Endothelial cell of umbilical vein (primary cell): ENCODE measurements around the gene UBE2QL1. TPM values are rescaled to one million over a fixed set of nuclear protein-coding genes. Genes with fewer than 3 reads are reported as not detected.

Experiments used
- Bru-seq: library from RNA; stranded (reverse); fragments of 400-500 nt; gene quantifications from one replicate; lab custom pipeline; 2021; lab: Mats Ljungman, UMichigan
- BruChase-seq, 2 experiments: library from RNA; stranded (reverse); fragments of 400-500 nt; gene quantifications; one replicate each; lab custom pipeline; 2021; lab: Mats Ljungman, UMichigan
- BruUV-seq: library from RNA; stranded (reverse); fragments of 400-500 nt; replicated peaks from 2 replicates; lab custom pipeline; 2021; lab: Mats Ljungman, UMichigan
- CTCF ChIA-PET: fragments of 300-600, 350-600 bp; sonication (Branson Sonifier 250); formaldehyde crosslinking; loops from one replicate; lab custom pipeline; 2021; ENCODE audit warnings: antibody characterized with exemption, inconsistent platforms; lab: Charles Lee
- POLR2A ChIA-PET: fragments of 300-600, 350-600 bp; sonication (Branson Sonifier 250); formaldehyde crosslinking; loops from one replicate; lab custom pipeline; 2021; ENCODE audit warnings: antibody characterized with exemption, inconsistent platforms; lab: Charles Lee
- DNase-seq: peaks from one replicate; pipeline ENCODE4 v3.0.0-alpha.2; 2011; ENCODE audit warnings: low read depth, low spot score
- FAIRE-seq: peaks from 2 replicates; lab custom pipeline; 2011; peaks lifted over from hg19 to GRCh38; lab: Jason Lieb, UNC
- H2AFZ ChIP-seq: 2 replicates; pipeline ENCODE4 v1.6.0; 2012; ENCODE audit warnings: low read depth, low read length, control low read depth, inconsistent platforms
- H3K27ac ChIP-seq: 2 replicates; pipeline ENCODE4 v1.5.1; 2011; ENCODE audit warnings: low read depth, mild to moderate bottlenecking, control low read depth, low read length, moderate library complexity; ENCODE audit not compliant: insufficient read depth
- H3K27me3 ChIP-seq, 2 experiments: 2 replicates each; pipeline versions ENCODE4 v1.6.0 to v1.6.1; 2011; ENCODE audit warnings: low read length in 2 of 2, mixed read lengths in 1 of 2; ENCODE audit not compliant: control insufficient read depth in 2 of 2, insufficient read depth in 2 of 2
- H3K36me3 ChIP-seq, 2 experiments: 2 replicates in 1 of 2; 3 replicates in 1 of 2; pipeline ENCODE4 v1.5.1; 2011; ENCODE audit warnings: low read length in 2 of 2, mild to moderate bottlenecking in 1 of 2, moderate library complexity in 1 of 2; ENCODE audit not compliant: control insufficient read depth in 2 of 2, insufficient read depth in 2 of 2; ENCODE audit errors: extremely low read depth in 1 of 2
- H3K4me1 ChIP-seq: 3 replicates; pipeline ENCODE4 v1.5.1; 2011; ENCODE audit warnings: mild to moderate bottlenecking, low read length; ENCODE audit not compliant: control insufficient read depth, insufficient read depth; ENCODE audit errors: extremely low read depth
- H3K4me2 ChIP-seq: 2 replicates; pipeline ENCODE4 v1.6.1; 2011; ENCODE audit warnings: low read length, control low read depth, mixed read lengths; ENCODE audit not compliant: insufficient read depth
- H3K4me3 ChIP-seq, 3 experiments: fragments of 200-600 bp in 1 of 3; sonication (generic), shearing (Covaris generic) in 1 of 3; replicated peaks in 1 of 3; 2 replicates each; pipeline ENCODE4 v1.5.1; 2011 to 2016; ENCODE audit warnings: control low read depth in 3 of 3, low read length in 3 of 3, mild to moderate bottlenecking in 2 of 3, inconsistent platforms in 1 of 3, low read depth in 1 of 3, moderate library complexity in 1 of 3; ENCODE audit not compliant: insufficient read depth in 1 of 3
- H3K79me2 ChIP-seq: 2 replicates; pipeline ENCODE4 v1.6.0; 2012; ENCODE audit warnings: low read length, inconsistent platforms; ENCODE audit not compliant: control insufficient read depth, insufficient read depth
- H3K9ac ChIP-seq: replicated peaks from 2 replicates; pipeline ENCODE3; 2011; ENCODE audit warnings: low read length, control low read depth; ENCODE audit not compliant: insufficient read depth; ENCODE audit errors: extremely low read depth
- H3K9me1 ChIP-seq: replicated peaks from 3 replicates; pipeline ENCODE4 v1.6.0; 2011; ENCODE audit warnings: mild to moderate bottlenecking, low read length; ENCODE audit not compliant: control insufficient read depth, insufficient read depth; ENCODE audit errors: extremely low read depth
- H3K9me3 ChIP-seq: replicated peaks from 2 replicates; pipeline ENCODE4 v1.5.1; 2012; ENCODE audit warnings: low read length, inconsistent platforms; ENCODE audit not compliant: control insufficient read depth, insufficient read depth
- H4K20me1 ChIP-seq: replicated peaks from 2 replicates; pipeline ENCODE3; 2011; ENCODE audit warnings: mild to moderate bottlenecking, low read length; ENCODE audit not compliant: control insufficient read depth, insufficient read depth; ENCODE audit errors: extremely low read depth
- EZH2 ChIP-seq: IDR thresholded peaks from 2 replicates; pipeline ENCODE4 v1.6.1; 2012; ENCODE audit warnings: borderline replicate concordance, low read depth, mild to moderate bottlenecking, moderate library complexity, low read length, inconsistent platforms; ENCODE audit not compliant: severe bottlenecking
- GATA2 ChIP-seq: IDR thresholded peaks from 2 replicates; pipeline ENCODE4 v1.7.0; 2011; ENCODE audit warnings: low read depth, mild to moderate bottlenecking, moderate library complexity, mixed read lengths, low read length; ENCODE audit not compliant: insufficient read length, insufficient read depth
- JUN ChIP-seq: IDR thresholded peaks from 2 replicates; pipeline ENCODE4 v1.6.1; 2011; ENCODE audit warnings: borderline replicate concordance, low read depth; ENCODE audit not compliant: insufficient read length, insufficient read depth
- POLR2A ChIP-seq: IDR thresholded peaks from 2 replicates; pipeline ENCODE4 v1.6.1; 2012; ENCODE audit warnings: low read depth, mild to moderate bottlenecking, control low read depth, low read length
- dilution Hi-C: fragments of 300-500 bp; cut with MboI; formaldehyde crosslinking; loops from one replicate; pipeline ENCODE4 v1.15.0; 2019; ENCODE audit warnings: low sequenced_read_pairs; ENCODE audit not compliant: extremely low pct_ligation_motif_present
- intact Hi-C: fragments of 100-400 bp; cut with micrococcal nuclease; formaldehyde crosslinking; loops from one replicate; pipeline ENCODE4 v1.10.0; 2022
- long read RNA-seq: library from polyadenylated mRNA; stranded (forward); transcript quantifications from one replicate; pipeline ENCODE4 v2.0.0, GENCODE V29; 2021
- polyA minus RNA-seq, 3 experiments: library from RNA; depleted of rRNA, polyadenylated mRNA; stranded (reverse); fragments of >200 nt; gene quantifications; 1 replicate in 1 of 3; 2 replicates in 2 of 3; pipeline ENCODE4 v1.2.3, GENCODE V29; 2011
- polyA plus RNA-seq, 4 experiments: library from polyadenylated mRNA; depleted of rRNA in 3 of 4; stranded (reverse) in 3 of 4; unstranded in 1 of 4; fragments of >200 nt; gene quantifications; 2 replicates each; pipeline versions ENCODE4 v1.2.1 to v1.2.3, GENCODE V29; 2011 to 2012; ENCODE audit warnings: missing spikeins in 1 of 4
- total RNA-seq: library from RNA; stranded (reverse); gene quantifications from 2 replicates; pipeline ENCODE4 v1.2.3, GENCODE V29; 2021
- TF ChIP-seq, protein P1 (sequence below), 2 donors: IDR thresholded peaks; 1 replicate in 1 of 2; 2 replicates in 1 of 2; pipeline ENCODE4 v1.5.1; 2011; ENCODE audit warnings: low read length in 2 of 2, mild to moderate bottlenecking in 2 of 2, moderate library complexity in 2 of 2, control low read depth in 1 of 2, inconsistent platforms in 1 of 2, low read depth in 1 of 2; ENCODE audit not compliant: insufficient read depth in 1 of 2; ENCODE audit errors: extremely low read depth in 1 of 2

The UBE2QL1 gene, protein sequence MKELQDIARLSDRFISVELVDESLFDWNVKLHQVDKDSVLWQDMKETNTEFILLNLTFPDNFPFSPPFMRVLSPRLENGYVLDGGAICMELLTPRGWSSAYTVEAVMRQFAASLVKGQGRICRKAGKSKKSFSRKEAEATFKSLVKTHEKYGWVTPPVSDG
- 0.15 and 0.21 TPM in 2 replicates for total RNA-seq
- polyA plus RNA-seq, result 0.04 and 0.05 TPM in 2 replicates
- polyA plus RNA-seq (2011; cell fraction: cytosol; rRNA removed), result 0.08 and 0.09 TPM in 2 replicates
- 0.04 and 0.07 TPM in 2 replicates for polyA plus RNA-seq (2011; cell fraction: nucleus; rRNA removed)
- polyA plus RNA-seq (2012), result 0.11 and 0.19 TPM in 2 replicates
- polyA minus RNA-seq, result 0.10 TPM in 1 of 2 replicates, not detected in the other
- not detected for polyA minus RNA-seq (2011; cell fraction: cytosol; rRNA and poly(A)+ RNA removed)
- polyA minus RNA-seq (2011; cell fraction: nucleus; rRNA and poly(A)+ RNA removed), result 0.10 TPM in 1 of 2 replicates, not detected in the other
- Bru-seq, nascent RNA, result percentile 23 among the genes with signal in this experiment
- percentile 17 among the genes with signal in this experiment for BruChase-seq, experiment 1, labeled RNA remaining after a 6-hour chase
- percentile 22 among the genes with signal in this experiment for BruChase-seq, experiment 2, labeled RNA remaining after a 2-hour chase
- long read RNA-seq, result 0 reads

DNA sequence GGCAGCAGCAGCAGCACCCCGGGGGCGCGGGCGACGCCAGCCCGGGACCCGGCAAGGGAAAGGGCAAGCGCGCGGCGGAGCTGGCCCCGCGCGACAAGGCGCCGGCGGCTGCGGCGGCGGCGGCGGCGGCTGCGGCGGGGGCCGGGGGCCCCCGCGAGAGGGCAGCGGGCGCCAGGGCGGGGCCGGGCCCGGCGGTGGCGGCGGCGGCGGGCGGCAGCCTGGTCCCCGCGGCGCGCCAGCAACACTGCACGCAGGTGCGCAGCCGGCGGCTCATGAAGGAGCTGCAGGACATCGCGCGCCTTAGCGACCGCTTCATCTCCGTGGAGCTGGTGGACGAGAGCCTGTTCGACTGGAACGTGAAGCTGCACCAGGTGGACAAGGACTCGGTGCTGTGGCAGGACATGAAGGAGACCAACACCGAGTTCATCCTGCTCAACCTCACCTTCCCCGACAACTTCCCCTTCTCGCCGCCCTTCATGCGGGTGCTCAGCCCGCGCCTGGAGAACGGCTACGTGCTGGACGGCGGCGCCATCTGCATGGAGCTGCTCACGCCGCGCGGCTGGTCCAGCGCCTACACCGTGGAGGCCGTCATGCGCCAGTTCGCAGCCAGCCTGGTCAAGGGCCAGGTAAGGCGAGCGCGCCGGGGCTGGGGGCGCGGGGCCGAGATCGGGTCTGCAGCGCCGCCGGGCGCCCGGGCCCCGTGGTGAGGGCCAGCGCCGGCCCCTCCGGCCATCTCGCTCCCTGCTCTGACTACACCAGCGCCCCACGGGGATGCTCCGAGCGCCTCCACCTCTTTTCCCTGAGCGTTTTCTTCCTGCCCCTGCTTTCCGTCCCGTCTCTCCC, at the start of gene UBE2QL1:
UBE2QL1 (plus strand) TSS at position 238 of the 843 bp plus-strand sequence; CDS start at position 273, 35 bp downstream.
- peak within 1 kb of the TSS; percentile 5 for H2AFZ ChIP-seq
- H3K9ac ChIP-seq, result no peak within 1 kb of the TSS
- no peaks in the 10 kb centered on the region for H3K79me2 ChIP-seq
- FAIRE-seq, result no peak
- H3K4me2 ChIP-seq, result peak within 1 kb of the TSS; percentile 18
- intact Hi-C loops (loop anchor here (2.0 kb wide), 1 partner anchor 76 kb away; no protein-coding TSS in a partner anchor), dilution Hi-C loops (no loop called here)
- H3K36me3 ChIP-seq, result no peaks in the 10 kb centered on the region
- H3K9me1 ChIP-seq, result no peaks in the 10 kb centered on the region
- H3K27ac ChIP-seq, result no peak within 1 kb of the TSS
- peaks cover 27 to 32% of the 10 kb centered on the region in 2 experiments for H3K27me3 ChIP-seq
- POLR2A ChIA-PET, result no interaction called here
- H3K4me1 ChIP-seq, result peaks cover 5% of the 10 kb centered on the region
- no TSS peak for BruUV-seq
- CTCF ChIA-PET, result interaction anchor here (0.7 to 1.5 kb wide), 4 partner anchors 8 to 296 kb away, joined by 3 to 5 read pairs (median 4); partner anchors contain the start of gene MED10
- TF ChIP-seq JUN (no peak), GATA2 (no peak), EZH2 (peak; percentile 95), POLR2A (no peak)
- TF ChIP-seq, protein P1, sequence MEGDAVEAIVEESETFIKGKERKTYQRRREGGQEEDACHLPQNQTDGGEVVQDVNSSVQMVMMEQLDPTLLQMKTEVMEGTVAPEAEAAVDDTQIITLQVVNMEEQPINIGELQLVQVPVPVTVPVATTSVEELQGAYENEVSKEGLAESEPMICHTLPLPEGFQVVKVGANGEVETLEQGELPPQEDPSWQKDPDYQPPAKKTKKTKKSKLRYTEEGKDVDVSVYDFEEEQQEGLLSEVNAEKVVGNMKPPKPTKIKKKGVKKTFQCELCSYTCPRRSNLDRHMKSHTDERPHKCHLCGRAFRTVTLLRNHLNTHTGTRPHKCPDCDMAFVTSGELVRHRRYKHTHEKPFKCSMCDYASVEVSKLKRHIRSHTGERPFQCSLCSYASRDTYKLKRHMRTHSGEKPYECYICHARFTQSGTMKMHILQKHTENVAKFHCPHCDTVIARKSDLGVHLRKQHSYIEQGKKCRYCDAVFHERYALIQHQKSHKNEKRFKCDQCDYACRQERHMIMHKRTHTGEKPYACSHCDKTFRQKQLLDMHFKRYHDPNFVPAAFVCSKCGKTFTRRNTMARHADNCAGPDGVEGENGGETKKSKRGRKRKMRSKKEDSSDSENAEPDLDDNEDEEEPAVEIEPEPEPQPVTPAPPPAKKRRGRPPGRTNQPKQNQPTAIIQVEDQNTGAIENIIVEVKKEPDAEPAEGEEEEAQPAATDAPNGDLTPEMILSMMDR (IDR thresholded peaks at IDR 0.05; ENCODE audit: extremely low read depth in 1 of 2, insufficient read depth in 1 of 2, low read depth in 1 of 2, low read length in 2 of 2), result no peak
- no peaks in the 10 kb centered on the region for H3K9me3 ChIP-seq
- no peak within 1 kb of the TSS for H3K4me3 ChIP-seq
- DNase-seq, result peak; percentile 24
- H4K20me1 ChIP-seq, result no peaks in the 10 kb centered on the region
